ENCODE measurements around the gene CEP131. TPM values are rescaled to one million over a fixed set of nuclear protein-coding genes. Genes with fewer than 3 reads are reported as not detected.

CEP131 gene
- total RNA-seq: 7.0 and 9.0 TPM in 2 replicates

GRCh38 chr17:81222906-81223761 lies at the start of gene CEP131:
Gene CEP131, minus strand, starts transcription at chr17:81222965. Its CDS starts 2,909 bp downstream, at chr17:81220056.

GRCh38 chr17:81238815-81239713 lies 16.3 kb upstream of the CEP131 start, which contains the start of the genes NDUFAF8 and TEPSIN:
Gene NDUFAF8, plus strand, starts transcription at chr17:81239318. Its CDS starts 46 bp downstream, at chr17:81239364.
Gene TEPSIN, minus strand, starts transcription at chr17:81239055. Its CDS starts 22 bp downstream, at chr17:81239033.

GRCh38 chr17:81166033-81166492 lies 56.7 kb downstream of the CEP131 start, which contains the start of gene AATK:
Gene AATK, minus strand, starts transcription at chr17:81166221. Its CDS starts 229 bp downstream, at chr17:81165992.

GRCh38 chr17:81165246-81166032 lies 57.3 kb downstream of the CEP131 start, which contains the start of gene PVALEF:
Gene PVALEF, plus strand, starts transcription at chr17:81165507. Its CDS starts 15,720 bp downstream, at chr17:81181227.

Other genes starting within 250 kb of the CEP131 start
- 24.2 and 24.6 TPM in 2 replicates for gene CHMP6, start 231.1 kb downstream of the CEP131 start, total RNA-seq
- gene BAIAP2, start 187.8 kb downstream of the CEP131 start, total RNA-seq: 18.9 and 28.4 TPM in 2 replicates
- not detected in 2 replicates for gene PVALEF, start 57.5 kb downstream of the CEP131 start, total RNA-seq
- gene AATK, start 56.7 kb downstream of the CEP131 start, total RNA-seq: 0.35 TPM in 1 of 2 replicates, not detected in the other
- gene TEPSIN, start 16.1 kb upstream of the CEP131 start, total RNA-seq: 19.2 and 24.2 TPM in 2 replicates
- gene NDUFAF8, start 16.4 kb upstream of the CEP131 start, total RNA-seq: 48.1 and 51.9 TPM in 2 replicates
- gene SLC38A10, start 72.3 kb upstream of the CEP131 start, total RNA-seq: 71.9 and 94.2 TPM in 2 replicates
- 7.0 and 18.8 TPM in 2 replicates for gene BAHCC1, start 172.5 kb upstream of the CEP131 start, total RNA-seq

Measured in pericardium fibroblast (primary cell).